Epithelial cell of proximal tubule (primary cell): ENCODE results near the gene PTTG1. TPM values are rescaled to one million over a fixed set of nuclear protein-coding genes. Genes with fewer than 3 reads are reported as not detected.

Experiments used
- DNase-seq: peaks from one replicate; pipeline ENCODE4 v3.0.0-alpha.2; 2011; ENCODE audit warnings: low read depth
- H3K4me3 ChIP-seq: 2 replicates; pipeline ENCODE4 v1.5.1; 2011; ENCODE audit warnings: low read depth, mild to moderate bottlenecking, low read length
- total RNA-seq: library from RNA; depleted of rRNA; stranded (reverse); fragments of >200 nt; gene quantifications from 2 replicates; pipeline ENCODE4 v1.2.3, GENCODE V29; 2015
- TF ChIP-seq, protein P1 (sequence below): conservative IDR thresholded peaks from 2 replicates; pipeline ENCODE4 v1.5.1; 2012; ENCODE audit warnings: low read depth, mild to moderate bottlenecking, low read length

The PTTG1 gene
- total RNA-seq, 1 donor from 2014 or later: 963 TPM

DNA sequence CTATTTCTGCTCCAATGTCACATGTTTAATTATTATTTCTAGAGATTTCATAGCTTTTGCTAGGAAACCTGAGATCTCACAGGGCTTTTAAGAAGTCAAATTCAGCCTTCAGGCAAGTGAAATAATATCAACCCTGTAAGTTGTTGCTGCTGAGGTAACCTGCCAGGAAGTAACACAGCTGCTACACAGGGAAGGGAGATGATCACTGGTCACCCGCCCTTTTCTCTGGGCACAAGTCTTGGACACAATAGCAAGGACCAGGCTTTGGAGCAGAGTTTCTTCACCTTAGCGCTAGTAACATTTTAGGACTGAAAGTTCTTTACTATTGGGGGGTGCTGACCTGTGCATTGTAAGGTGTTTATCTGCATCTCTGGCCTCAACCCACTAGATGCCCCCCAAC is 50.1 kb downstream of the PTTG1 start:
- no peak for DNase-seq
- TF ChIP-seq, protein P1, sequence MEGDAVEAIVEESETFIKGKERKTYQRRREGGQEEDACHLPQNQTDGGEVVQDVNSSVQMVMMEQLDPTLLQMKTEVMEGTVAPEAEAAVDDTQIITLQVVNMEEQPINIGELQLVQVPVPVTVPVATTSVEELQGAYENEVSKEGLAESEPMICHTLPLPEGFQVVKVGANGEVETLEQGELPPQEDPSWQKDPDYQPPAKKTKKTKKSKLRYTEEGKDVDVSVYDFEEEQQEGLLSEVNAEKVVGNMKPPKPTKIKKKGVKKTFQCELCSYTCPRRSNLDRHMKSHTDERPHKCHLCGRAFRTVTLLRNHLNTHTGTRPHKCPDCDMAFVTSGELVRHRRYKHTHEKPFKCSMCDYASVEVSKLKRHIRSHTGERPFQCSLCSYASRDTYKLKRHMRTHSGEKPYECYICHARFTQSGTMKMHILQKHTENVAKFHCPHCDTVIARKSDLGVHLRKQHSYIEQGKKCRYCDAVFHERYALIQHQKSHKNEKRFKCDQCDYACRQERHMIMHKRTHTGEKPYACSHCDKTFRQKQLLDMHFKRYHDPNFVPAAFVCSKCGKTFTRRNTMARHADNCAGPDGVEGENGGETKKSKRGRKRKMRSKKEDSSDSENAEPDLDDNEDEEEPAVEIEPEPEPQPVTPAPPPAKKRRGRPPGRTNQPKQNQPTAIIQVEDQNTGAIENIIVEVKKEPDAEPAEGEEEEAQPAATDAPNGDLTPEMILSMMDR: no peak
- no peak overlapping the region for H3K4me3 ChIP-seq

DNA sequence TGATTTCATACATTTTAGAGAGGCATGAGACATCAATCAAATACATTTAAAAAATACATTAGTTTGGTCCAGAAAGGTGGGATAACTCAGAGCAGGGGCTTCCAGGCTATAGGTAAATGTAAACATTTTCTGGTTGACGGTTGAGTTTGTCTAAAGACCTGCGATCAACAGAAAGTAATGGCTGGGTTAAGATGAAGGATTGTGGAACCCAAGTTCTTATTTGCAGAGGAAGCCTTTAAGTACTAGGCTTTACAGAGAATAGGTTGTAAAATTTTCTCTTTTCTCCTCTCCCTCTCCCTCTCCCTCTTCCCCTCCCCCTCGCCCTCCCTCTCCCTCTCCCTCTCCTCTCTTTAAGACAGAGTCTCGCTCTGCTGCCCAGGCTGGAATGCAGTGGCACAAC is 50.8 kb downstream of the PTTG1 start:
- H3K4me3 ChIP-seq: no peak overlapping the region
- no peak for DNase-seq
- TF ChIP-seq, protein P1: no peak

DNA sequence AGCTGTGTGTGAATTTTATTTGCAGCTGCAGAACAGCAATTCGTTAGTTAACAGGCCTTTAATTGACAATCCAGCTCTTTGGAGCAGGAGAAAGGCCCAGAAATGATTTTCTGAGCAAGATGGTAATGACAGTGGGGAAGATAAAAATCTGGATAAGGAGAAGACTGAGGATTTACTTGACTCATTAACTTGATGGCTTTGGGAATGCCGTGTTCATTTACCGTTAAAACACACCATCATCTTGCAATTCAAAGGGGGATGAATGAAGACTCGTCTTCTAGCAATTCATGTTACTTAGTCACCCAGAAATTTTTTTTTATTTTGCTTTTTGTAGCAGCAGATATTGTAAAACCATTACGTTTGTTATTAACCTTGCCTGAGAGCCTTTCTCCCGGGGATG is 52.0 kb downstream of the PTTG1 start:
- TF ChIP-seq, protein P1: no peak
- DNase-seq: no peak
- H3K4me3 ChIP-seq: no peak overlapping the region

DNA sequence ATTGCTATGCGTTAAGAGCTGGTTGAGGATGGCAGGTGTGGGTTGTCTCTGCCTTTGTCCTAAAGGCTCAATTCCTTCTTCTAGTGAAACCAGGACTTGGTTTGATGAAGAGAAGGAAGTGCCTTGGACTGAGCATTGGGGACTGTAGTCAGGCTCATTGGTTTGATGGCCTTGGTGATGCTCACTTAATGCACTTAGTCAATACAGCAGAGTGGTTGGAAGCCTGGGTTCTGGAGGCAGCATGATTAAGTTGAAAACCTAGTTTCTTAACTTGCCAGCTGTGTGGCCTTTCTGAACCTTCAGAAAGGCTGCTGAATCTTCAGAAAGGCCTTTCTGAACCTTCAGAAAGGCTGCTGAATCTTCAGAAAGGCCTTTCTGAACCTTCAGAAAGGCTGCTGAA is 52.4 kb downstream of the PTTG1 start:
- TF ChIP-seq, protein P1: no peak
- H3K4me3 ChIP-seq: no peak overlapping the region
- DNase-seq: no peak

DNA sequence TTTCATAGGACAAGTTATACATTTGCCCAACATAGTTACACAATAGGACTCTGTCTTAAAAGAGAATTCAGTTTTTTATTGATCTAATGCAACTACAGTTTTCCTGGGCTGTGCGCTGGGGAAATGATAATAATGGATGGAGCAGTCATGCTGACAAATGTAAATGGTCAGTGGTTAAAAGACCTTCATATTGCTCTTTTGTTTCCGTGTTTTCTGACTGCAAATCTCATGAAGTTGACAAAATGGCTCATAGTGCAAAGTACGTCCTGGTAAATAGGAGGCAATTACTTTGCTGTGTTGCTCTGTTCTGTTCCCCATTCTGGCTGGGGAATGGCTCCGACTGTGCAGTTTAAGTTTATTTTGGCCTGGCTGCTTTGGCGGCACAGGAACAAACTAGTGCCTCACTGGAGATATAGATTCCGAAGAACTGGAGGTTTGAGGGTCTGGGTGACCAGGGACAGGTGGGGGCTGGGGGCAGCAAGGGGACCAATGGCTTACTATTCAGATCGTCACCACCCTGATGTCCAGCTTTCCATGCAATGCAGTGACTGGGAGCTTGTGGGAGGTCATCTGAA is 54.3 kb downstream of the PTTG1 start:
- no peak overlapping the region for H3K4me3 ChIP-seq
- TF ChIP-seq, protein P1: no peak
- DNase-seq: no peak

DNA sequence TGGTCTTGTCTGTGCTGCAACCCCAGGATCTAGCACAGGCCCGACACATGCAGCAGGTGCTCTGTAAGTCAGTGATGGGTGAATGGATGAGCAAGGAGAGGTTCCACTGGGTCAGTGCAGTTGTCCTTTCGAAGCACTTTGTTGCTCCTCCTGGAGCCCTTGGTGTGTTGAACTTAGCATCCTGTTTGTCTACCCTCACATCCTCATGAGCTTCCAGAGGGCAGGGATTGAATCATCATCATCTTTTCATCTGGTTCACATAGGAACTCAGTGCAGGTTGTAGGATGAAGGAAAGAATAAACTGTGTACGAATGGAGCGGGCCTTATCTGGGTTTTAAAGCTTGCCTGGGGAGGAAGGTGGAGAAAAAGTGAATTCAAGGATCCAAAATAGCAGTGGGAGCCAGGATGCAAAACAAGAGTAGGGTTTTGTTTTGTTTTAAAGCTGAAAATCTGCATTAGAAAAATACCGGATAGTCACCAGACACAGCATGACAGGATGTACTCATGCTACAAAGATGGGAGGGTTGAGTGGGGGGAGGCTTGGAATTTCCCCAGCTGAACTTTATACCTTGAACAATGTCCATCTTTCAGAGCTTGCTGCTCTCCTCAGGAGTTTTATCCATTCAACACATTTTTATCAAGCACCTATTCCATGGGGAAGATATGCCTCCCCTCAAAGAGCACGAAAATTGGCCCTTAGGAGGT is 55.8 kb downstream of the PTTG1 start:
- no peak for DNase-seq
- TF ChIP-seq, protein P1: no peak

DNA sequence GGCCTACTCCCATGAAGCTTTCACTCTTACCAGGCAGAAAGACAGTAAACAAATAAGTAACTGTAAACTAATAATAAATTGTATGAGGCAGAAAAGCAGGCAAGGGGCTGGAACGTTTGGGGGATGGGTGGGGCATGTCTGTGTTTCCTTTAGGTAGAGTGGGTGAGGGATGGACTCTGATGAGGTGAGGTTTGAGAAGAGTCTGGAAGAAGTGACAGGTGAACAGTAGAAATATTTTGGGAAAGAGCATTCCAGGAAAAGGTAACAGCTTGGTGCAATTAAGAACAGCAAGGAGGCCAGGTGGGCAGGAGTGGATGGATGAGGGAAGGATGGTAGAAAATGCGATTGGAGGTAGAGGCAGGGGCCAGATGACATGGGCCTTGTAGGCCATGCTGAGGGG is 56.5 kb downstream of the PTTG1 start:
- TF ChIP-seq, protein P1: no peak
- no peak for DNase-seq
- H3K4me3 ChIP-seq: no peak overlapping the region

More for the DNA sequence above, 55.8 kb downstream of the PTTG1 start:
- H3K4me3 ChIP-seq: no peak overlapping the region
